ENCODE measurements around the gene TMEM260.
A peak's percentile ranks its signal among the peaks of the same experiment; 100 is the strongest.

DNA sequence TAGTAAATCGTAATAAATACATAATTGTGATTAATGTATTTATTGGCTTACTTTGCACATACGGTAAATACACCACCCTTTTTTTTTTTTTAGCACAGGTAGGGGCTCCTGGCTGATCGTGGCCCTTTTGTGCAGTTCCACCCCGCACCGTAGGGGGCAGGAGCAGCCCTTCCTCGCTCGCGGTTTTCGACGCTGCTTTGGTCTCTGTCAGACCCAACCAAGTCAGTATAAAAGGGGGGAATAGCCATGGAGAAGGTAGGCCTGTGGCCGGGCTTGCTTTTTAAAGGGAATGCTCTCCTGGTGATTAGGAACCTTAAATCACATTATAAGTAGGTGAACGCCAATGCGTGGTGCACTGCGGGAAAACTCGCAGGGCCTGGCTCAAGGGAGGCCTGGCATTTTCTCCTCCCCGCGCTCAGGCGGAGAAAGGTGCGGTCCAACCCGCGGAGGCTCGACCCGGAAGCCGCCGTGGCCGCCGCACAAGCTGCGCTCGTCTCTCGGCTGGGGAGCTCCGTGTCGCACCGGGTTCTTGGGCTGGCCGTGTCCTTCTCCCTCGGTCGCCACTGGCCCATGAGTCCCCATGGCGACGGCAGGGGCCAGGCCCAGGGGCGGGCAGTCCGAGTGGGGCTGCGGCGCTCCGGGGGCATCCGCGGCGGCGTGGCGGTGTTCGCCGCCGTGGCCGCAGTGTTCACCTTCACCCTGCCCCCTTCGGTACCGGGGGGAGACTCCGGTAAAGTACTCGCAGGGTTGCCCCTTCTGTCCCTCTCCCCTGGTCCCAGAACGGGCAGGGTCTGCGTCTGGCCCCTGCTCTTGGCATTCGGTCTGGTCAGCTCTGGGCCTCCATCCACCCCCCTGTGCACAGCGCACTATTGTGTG is at the start of gene TMEM260:
- TF ChIP-seq, protein P1, sequence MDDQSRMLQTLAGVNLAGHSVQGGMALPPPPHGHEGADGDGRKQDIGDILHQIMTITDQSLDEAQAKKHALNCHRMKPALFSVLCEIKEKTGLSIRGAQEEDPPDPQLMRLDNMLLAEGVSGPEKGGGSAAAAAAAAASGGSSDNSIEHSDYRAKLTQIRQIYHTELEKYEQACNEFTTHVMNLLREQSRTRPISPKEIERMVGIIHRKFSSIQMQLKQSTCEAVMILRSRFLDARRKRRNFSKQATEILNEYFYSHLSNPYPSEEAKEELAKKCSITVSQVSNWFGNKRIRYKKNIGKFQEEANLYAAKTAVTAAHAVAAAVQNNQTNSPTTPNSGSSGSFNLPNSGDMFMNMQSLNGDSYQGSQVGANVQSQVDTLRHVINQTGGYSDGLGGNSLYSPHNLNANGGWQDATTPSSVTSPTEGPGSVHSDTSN (IDR thresholded peaks at IDR 0.05) = no peak
- peak; percentile 86 for TF ChIP-seq CTCF (IDR thresholded peaks at IDR 0.05)
- 0 out of 2 replicates have a peak, but pooled peaks have one; percentile 29 for TF ChIP-seq REST (IDR thresholded peaks at IDR 0.05; ENCODE audit: low read depth, low read length)
- no peak for TF ChIP-seq FOXJ3 (CRISPR knock-in tag; IDR thresholded peaks at IDR 0.05)
- TF ChIP-seq MAX (IDR thresholded peaks at IDR 0.05; ENCODE audit: low read depth) = no peak; the same call in 1 of the 2 replicates
- TF ChIP-seq, protein P2, sequence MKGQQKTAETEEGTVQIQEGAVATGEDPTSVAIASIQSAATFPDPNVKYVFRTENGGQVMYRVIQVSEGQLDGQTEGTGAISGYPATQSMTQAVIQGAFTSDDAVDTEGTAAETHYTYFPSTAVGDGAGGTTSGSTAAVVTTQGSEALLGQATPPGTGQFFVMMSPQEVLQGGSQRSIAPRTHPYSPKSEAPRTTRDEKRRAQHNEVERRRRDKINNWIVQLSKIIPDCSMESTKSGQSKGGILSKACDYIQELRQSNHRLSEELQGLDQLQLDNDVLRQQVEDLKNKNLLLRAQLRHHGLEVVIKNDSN (IDR thresholded peaks at IDR 0.05; ENCODE audit: borderline replicate concordance, low read depth) = no peak
- TF ChIP-seq, protein P3, sequence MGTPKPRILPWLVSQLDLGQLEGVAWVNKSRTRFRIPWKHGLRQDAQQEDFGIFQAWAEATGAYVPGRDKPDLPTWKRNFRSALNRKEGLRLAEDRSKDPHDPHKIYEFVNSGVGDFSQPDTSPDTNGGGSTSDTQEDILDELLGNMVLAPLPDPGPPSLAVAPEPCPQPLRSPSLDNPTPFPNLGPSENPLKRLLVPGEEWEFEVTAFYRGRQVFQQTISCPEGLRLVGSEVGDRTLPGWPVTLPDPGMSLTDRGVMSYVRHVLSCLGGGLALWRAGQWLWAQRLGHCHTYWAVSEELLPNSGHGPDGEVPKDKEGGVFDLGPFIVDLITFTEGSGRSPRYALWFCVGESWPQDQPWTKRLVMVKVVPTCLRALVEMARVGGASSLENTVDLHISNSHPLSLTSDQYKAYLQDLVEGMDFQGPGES (IDR thresholded peaks at IDR 0.05; ENCODE audit: low read depth, low read length) = no peak
- no peak for TF ChIP-seq NFIC (IDR thresholded peaks at IDR 0.05; ENCODE audit: borderline replicate concordance)
- peak; percentile 85 for TF ChIP-seq POLR2AphosphoS5 (IDR thresholded peaks at IDR 0.05; ENCODE audit: low read depth, low read length)
